Measurements from ENCODE around the gene TRMT5. TPM values are rescaled to one million over a fixed set of nuclear protein-coding genes. Genes with fewer than 3 reads are reported as not detected.

Gene TRMT5
- total and polyA plus RNA-seq, 2 of the 4 experiments (the other 2 are of a cell fraction): 5.0 to 10.4 TPM

DNA sequence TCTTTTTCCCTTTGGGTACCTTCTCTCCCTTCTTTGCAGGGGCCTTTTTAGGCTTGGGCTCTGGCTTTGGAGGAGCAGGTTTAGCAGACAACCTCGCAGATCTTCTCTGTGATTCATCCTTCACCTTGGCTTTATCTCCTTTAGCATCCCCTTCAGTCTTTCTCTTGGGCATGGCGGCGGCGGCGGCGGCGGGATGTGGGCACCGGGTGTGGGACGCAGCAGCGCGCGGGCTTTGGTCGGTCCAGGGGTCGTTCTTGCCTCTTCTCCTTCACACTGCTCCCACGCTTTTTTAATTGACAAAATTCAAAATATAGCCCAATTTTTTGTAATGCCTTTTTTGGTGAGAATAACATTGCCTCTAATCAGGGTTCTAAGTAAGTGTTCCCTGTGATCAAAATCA is 8.6 kb downstream of the TRMT5 start:
- ChIA-PET CTCF (no interaction called here), POLR2A (ENCODE audit: unreplicated experiment) (no interaction called here)
- 0 out of 2 replicates have a peak, but pooled peaks cover 3% of the 10 kb centered on the region for H3K9me1 ChIP-seq (ENCODE audit: insufficient read depth, low read length)
- no peak overlapping the region for H3K4me3 ChIP-seq (ENCODE audit: insufficient read depth, low read depth, low read length)
- H4K91ac ChIP-seq (ENCODE audit: insufficient read depth, low read depth, low read length): no peak overlapping the region
- no peak overlapping the region for H2AK5ac ChIP-seq (ENCODE audit: low read depth, low read length)
- no TSS peak for BruUV-seq (replicated peaks)
- no peak overlapping the region for H2AFZ ChIP-seq (replicated peaks; ENCODE audit: low read length, poor library complexity)
- no peaks in the 10 kb centered on the region for H4K20me1 ChIP-seq (ENCODE audit: insufficient read depth, low read length)
- H4K8ac ChIP-seq (ENCODE audit: low read depth in 2 of 2, low read length in 2 of 2): no peak overlapping the region
- H3K23ac ChIP-seq (ENCODE audit: low read depth, low read length): no peak overlapping the region
- no peak overlapping the region for H3K27ac ChIP-seq (ENCODE audit: insufficient read depth, low read length)
- no peak overlapping the region for H2BK15ac ChIP-seq (ENCODE audit: low read depth, low read length)
- H4K5ac ChIP-seq (ENCODE audit: low read depth, low read length): no peak overlapping the region
- no peak overlapping the region for H3K4ac ChIP-seq (ENCODE audit: low read depth, low read length)
- in situ Hi-C loops (cut with MboI; ENCODE audit: low sequenced_read_pairs) (no loop called here), dilution Hi-C loops (cut with HindIII; ENCODE audit: low sequenced_read_pairs, unreplicated experiment) (no loop called here), intact Hi-C loops (cut with micrococcal nuclease) (no loop called here)
- peaks cover 10% of the 10 kb centered on the region for H3K36me3 ChIP-seq (ENCODE audit: control insufficient read depth, insufficient read depth, low read length)
- DNase-seq: no peak
- H3K79me1 ChIP-seq (ENCODE audit: low read depth in 1 of 2, low read length in 2 of 2): peaks cover 10 to 19% of the 10 kb centered on the region in 2 experiments; a peak in 2 of 4 replicates
- H3K27me3 ChIP-seq (ENCODE audit: control insufficient read depth, insufficient read depth, low read length): no peaks in the 10 kb centered on the region
- no peak overlapping the region for H2BK120ac ChIP-seq (ENCODE audit: low read depth, low read length)
- peaks cover 3% of the 10 kb centered on the region; the same call in 1 of the 2 replicates for H3K4me1 ChIP-seq (ENCODE audit: control insufficient read depth, insufficient read depth, low read length)
- no peak for ATAC-seq (ENCODE audit: low read depth)
- WGBS, 2 experiments (ENCODE audit: extremely low coverage in 2 of 2, insufficient read length in 1 of 2): no CpG with 5 or more reads among the region's 15 CpGs
- no peak overlapping the region for H2AK9ac ChIP-seq (replicated peaks; ENCODE audit: low read depth, low read length, poor library complexity)
- no peak overlapping the region for H2BK20ac ChIP-seq (ENCODE audit: low read depth, low read length)
- TF ChIP-seq CHD1 (IDR thresholded peaks at IDR 0.05; ENCODE audit: low read depth, low read length) (no peak), MAZ (IDR thresholded peaks at IDR 0.05; ENCODE audit: borderline replicate concordance, low read depth, low read length) (no peak), RCOR1 (IDR thresholded peaks at IDR 0.05; ENCODE audit: insufficient replicate concordance, low read length) (no peak), MXI1 (IDR thresholded peaks at IDR 0.05; ENCODE audit: borderline replicate concordance, low read depth, low read length) (no peak), RFX5 (IDR thresholded peaks at IDR 0.05; ENCODE audit: low read depth, low read length) (no peak), CEBPB (IDR thresholded peaks at IDR 0.05; ENCODE audit: low read depth, low read length) (no peak), POLR2A (IDR thresholded peaks at IDR 0.05; ENCODE audit: low read depth, low read length) (no peak)
- TF ChIP-seq, protein P1, sequence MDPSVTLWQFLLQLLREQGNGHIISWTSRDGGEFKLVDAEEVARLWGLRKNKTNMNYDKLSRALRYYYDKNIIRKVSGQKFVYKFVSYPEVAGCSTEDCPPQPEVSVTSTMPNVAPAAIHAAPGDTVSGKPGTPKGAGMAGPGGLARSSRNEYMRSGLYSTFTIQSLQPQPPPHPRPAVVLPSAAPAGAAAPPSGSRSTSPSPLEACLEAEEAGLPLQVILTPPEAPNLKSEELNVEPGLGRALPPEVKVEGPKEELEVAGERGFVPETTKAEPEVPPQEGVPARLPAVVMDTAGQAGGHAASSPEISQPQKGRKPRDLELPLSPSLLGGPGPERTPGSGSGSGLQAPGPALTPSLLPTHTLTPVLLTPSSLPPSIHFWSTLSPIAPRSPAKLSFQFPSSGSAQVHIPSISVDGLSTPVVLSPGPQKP (IDR thresholded peaks at IDR 0.05; ENCODE audit: borderline replicate concordance, low read depth, low read length): no peak
- H3K4me2 ChIP-seq (ENCODE audit: low read depth, low read length): no peak overlapping the region
- H3K9me3 ChIP-seq (ENCODE audit: control insufficient read depth, insufficient read depth, low read length): no peaks in the 10 kb centered on the region
- no peak overlapping the region for H3K9ac ChIP-seq (ENCODE audit: low read depth, low read length)
- no peak overlapping the region for H3K14ac ChIP-seq (replicated peaks; ENCODE audit: low read depth, low read length)
- H3K56ac ChIP-seq (ENCODE audit: extremely low read depth, insufficient read depth, low read length): no peak overlapping the region
- no peak overlapping the region for H2BK5ac ChIP-seq (ENCODE audit: low read depth, low read length, poor library complexity, severe bottlenecking)
- H3K18ac ChIP-seq (ENCODE audit: low read depth, low read length): no peak overlapping the region

Data from IMR-90 (cell line).